ENCODE measurements around the gene NDUFC1.

- TF ChIP-seq MAX (CRISPR knock-in tag; IDR thresholded peaks at IDR 0.05) (no peak), AFF4 (CRISPR knock-in tag; IDR thresholded peaks at IDR 0.05; ENCODE audit: borderline replicate concordance) (no peak), TEAD4 (CRISPR knock-in tag; IDR thresholded peaks at IDR 0.05) (no peak), PREB (CRISPR knock-in tag; IDR thresholded peaks at IDR 0.05; ENCODE audit: borderline replicate concordance) (no peak), CTCF (IDR thresholded peaks at IDR 0.05) (no peak), ATF2 (CRISPR knock-in tag; IDR thresholded peaks at IDR 0.05; ENCODE audit: borderline replicate concordance, low read depth) (no peak), E2F1 (CRISPR knock-in tag; IDR thresholded peaks at IDR 0.05) (no peak), IRF2 (CRISPR knock-in tag; IDR thresholded peaks at IDR 0.05; ENCODE audit: borderline replicate concordance, low read depth) (no peak), ZBTB43 (CRISPR knock-in tag; IDR thresholded peaks at IDR 0.05) (no peak), USF2 (CRISPR knock-in tag; IDR thresholded peaks at IDR 0.05) (no peak), ESRRA (CRISPR knock-in tag; IDR thresholded peaks at IDR 0.05; ENCODE audit: borderline replicate concordance) (no peak), SP1 (CRISPR knock-in tag; conservative IDR thresholded peaks at IDR 0.05) (no peak)
Observed at GRCh38 chr4:139266208-139266582, 36.1 kb downstream of the NDUFC1 start.

All from WTC11 (cell line).